SW 1271 (cell line): ENCODE results near the gene PACSIN1.
"Not testable (repeated sequence)": the region's sequence is repeated elsewhere in the genome, so short reads cannot be mapped to it uniquely, and the experiment has no call there.

Source experiments
- DNase-seq, 2 experiments: peaks; one replicate each; lab custom pipeline; 2025; lab: John Stamatoyannopoulos, UW

PACSIN1 gene

DNA sequence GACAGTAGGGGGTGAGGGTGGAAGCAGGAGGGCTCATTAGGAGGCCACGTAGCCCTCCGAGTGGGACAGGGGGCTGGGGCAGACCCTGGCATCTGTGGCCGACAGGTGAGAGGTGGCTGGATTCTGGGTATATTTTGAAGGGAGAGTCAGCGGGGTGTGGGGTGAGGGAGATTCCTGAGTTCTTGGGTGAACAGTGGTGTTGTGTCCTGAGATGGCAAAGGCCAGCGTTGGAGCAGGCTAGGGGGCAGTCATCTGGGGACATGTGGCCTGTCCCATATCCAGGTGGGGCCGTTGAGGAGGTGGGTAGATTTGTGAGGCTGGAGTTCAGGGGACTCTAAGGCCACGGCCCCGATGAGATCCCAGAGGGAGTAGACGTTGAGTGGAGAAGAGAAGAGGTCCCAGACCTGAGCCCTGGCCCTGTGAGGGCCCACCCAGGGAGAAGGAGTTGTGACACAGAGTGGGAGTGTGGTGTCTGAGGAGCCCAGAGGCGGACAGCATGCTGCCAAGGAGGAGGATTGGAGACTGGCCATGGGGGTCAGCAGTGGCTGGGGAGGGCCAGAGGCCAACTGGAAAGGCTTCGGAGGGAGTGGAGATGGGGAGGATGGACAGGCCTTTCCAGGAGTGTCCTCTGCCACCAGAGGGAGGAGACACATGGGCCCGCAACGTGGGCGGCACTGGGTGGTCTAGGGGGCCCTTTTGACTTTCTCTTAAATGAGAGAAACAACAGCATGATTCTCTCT lies 19.6 kb downstream of the PACSIN1 start:
- DNase-seq, result no peak

DNA sequence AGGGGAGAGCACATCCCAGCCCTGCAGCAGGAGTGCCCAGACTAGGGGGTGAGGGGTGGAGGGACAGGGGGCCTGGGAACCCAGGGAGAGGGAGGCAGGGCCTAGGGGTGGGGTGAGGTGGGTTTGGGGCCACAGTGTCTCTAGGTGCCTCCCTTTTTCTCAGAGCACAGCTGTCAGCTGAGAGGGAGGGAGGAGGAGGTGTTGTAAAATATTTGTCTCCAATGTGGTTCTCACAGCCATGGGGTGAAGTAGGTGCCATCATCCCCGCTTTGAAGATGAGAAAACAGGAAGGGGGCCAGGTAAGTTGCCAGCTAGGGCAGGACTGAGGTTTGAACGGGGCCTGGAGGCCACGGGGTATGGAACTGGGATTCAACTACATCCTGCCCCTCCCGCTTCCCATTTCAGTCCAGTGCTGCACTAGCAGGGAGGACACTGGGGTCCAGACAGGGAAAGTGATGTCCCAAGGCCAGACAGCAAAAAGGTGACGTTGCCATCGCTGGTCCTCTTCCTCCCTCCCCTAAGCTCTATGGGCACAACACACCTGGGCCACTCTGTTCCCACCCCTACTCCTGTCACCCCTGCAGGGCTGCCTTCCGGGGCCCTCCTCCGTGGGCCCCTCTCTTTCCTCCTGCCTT lies 20.3 kb downstream of the PACSIN1 start:
- DNase-seq, result no peak

DNA sequence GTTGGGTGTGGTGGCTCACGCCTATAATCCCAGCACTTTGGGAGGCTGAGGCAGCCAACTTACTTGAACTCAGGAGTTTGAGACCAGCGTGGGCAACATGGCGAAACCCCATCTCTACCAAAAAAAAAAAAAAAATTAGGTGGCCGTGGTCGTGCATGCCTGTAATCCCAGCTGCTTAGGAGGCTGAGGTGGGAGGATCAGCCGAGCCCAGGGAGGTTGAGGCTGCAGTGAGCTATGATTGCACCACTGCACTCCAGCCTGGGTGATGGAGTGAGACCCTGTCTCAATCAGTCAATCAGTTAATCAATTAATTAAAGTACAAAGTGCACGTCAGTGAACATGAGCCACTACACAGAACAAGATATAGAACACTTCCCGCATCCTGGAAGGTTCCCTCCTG lies 21.0 kb downstream of the PACSIN1 start:
- DNase-seq, result not testable (repeated sequence)

DNA sequence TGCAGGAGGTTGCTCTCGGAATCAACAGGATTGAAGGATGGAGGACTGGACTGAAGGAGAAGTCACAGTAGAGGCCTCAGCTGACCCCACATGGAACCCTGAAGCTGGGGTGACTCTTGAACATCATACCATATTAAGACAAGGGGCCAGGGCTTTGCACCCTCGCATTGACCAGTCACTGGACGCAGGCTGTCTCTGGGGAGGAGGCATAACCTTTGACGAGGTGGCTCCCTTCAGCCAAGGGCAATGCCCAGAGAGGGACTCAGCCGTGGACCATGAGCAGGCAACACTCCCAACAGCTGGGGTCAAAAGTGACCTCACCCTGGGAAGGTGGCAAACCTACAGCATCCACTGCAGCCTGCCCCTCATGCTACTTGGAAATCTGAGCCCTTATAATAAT lies 21.7 kb downstream of the PACSIN1 start:
- no peak for DNase-seq

DNA sequence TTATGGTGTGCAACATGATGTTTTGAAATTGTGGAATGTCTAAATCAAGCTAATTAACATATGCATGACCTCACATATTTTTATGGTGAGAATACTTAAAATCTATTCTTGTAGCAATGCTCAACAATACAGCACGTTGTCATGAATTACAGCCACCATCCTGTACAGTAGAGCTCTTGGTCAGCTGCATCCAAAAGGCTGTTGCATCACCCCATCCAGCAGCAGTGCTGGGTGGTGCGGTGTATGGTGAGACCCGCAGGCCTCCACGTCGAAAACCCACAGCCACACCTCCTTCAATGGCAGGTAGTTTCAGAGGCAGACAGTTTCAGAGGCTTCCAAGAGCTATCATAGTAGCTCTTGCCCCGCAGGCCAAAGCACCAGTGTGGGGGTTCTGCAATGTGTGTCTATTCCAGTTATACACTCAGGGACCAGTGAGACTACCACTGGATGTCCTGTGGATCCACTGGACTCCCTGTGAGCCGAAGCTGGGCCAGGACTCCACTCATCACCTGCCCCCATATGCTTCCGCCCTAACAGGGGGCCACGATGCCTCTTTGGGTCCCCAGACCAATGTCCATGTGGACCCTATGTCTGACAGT lies 23.4 kb downstream of the PACSIN1 start:
- no peak for DNase-seq

DNA sequence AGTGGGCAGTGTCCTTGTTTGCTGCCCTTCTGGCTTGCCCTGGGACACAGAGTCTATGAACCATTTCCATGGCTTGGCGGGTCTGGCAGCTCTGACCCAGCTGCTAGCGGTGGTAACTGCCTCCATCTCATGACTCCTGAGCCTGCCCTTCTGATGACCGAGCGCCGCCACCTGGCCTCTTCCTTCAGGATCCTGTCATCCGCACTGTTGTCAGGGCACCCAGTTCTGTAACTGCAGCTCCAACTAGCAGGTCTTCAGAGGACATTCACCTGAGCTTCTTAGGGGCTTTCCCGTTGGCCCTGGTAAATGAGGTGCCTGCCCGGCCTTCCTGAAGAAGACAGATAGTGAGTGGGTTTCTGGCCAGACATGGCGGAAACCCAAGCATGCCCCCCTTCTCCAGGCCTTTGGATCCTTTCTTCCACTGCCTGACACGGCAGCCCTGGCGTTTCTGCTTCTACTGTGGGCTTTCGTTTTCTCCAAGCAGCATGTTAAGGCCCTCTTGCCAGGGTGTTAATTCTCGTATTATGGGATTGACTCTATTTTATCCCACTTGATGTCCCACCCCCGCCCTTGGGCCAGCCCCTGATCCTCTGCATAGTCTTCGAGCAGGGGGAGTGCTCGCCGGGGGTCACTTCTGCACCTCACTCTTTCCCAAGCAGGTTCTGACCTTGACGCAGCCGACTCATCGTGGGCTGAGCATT lies 24.7 kb downstream of the PACSIN1 start:
- no peak for DNase-seq

DNA sequence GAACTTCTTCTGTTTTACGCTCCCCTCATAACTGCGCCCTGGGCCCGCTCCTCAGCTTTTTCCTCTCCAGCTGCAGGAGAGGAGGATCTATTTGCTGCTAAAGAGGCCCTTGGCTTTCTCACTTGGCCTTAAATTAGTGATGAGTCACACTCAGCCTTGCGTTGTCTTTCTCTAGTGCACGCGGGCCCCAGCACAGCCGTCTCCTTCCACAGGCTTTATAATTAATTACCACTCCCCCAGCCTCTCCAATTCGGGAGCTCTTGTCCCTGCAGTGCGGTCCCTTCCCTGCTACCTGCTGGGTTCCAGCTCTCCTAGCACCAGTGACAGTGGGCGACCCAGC lies 25.2 kb downstream of the PACSIN1 start:
- no peak for DNase-seq

DNA sequence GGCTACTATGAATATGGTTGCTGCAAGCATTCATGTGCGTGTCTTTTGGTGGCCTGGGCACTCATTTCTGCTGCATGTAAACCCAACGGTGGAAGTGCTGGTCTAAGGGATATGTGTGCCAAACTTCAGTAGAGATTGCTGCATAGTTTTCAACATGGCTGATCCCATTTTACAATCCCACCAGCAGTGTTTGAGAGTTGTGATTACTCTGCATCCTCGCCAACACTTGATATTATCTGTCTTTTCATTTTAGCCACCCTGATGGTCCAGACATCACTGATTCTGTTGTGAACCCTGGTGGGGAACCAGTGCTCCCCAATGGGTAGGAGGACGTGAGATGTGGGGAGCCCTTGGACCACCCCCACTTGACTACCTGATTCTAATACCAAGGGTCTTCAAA lies 27.5 kb downstream of the PACSIN1 start:
- no peak for DNase-seq

DNA sequence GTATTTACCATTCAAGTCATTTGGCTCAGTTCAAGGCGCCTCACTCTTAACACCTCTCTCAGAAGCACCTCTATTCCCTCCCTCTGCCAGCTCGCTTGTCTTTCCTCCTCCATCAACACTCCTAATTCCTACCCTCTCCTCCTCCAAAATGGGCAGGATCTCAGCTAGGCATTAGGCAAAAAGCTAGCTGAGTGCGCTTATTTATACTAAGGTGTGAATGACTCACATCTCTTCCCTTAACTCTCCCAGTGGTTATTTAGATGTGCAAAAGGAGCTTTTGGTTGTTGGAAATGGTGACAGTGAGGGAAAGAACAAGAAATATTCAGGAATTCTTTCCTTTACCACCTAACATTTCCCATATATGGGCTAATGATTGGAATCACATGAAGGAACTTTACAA lies 29.1 kb downstream of the PACSIN1 start:
- DNase-seq, result no peak

DNA sequence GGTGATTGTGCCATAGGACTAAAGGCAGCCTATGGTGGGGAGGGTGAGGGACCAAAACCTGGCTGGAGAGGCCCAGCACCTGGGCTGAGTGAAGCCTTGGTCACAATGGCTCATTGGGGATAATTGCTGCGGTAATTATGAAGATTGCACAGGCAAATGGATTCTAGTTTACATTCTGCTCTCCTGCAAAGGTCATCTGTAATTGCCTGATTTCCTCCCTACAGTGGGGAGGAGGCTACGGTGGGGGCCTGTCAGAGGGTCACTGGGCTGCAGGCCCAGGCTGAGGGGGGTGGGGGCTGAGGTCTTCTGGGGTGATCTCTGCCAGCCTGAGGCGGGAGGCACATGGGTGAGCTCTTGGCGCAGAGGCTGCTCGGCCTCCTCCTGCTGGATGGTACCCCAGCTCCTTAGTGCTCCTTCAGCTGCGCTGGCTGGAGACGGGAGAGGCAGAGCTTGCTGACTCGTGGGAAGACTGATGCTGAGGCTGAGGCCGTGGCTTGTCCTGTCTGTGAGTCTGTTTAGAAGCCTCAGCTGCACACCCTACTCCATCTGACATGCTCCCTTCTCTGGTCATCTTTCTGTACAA lies 30.3 kb downstream of the PACSIN1 start:
- DNase-seq, result no peak

DNA sequence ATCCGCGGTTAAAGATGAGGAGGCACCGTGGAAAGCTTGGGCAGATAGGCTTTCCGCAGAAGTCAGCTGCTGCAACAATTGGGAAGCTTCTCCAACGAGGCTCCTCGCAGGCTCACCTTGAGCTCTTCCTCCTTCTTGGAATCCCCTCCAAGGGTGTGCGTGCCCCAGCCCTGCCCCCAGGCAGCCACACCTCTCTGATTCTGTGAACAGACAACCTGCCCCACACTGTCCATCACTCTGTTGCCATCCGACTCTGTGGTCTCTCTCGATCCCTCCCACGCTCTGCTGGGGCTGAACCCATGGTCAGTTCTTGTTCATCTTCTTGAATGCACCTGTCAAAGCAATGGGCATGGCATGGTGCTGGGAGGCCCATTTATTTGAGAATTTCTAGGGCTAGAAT lies 31.5 kb downstream of the PACSIN1 start:
- no peak for DNase-seq

DNA sequence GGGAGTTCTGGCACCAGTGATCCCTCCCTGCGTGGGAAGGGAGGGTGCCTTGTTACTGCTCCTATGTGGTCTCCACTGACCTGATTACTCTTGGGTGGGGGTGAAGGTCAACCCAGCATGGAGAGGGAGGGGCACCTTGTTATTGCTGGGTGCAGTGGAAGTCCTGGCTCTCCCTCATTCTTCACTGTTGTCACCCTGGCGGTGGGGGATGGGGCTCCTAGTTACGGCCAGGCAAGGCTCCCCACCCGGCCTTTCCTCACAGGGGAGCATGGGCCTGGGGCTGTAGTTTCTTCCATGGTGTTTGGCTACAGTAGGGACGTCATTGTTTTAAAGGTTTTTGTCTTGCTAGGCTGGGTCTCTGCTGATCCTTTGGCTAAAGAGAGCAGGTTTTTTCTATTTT lies 40.8 kb downstream of the PACSIN1 start:
- DNase-seq, result no peak

DNA sequence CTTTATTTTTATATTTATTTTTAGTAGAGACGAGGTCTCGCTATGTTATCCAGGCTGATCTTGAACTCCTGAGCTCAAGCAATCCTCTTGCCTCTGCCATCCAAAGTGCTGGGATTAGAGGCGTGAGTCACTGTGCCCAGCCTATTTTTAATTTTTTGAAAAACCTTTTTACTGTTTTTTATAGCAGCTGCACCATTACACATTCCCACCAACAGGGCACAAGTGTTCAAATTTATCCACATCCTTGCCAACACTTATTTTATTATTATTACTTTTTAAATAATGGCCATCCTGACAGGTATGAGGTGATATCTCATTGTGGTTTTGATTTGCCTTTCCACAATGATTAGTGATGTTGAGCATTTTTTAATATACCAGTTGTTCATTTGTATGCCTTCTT lies 42.5 kb downstream of the PACSIN1 start:
- no peak for DNase-seq

DNA sequence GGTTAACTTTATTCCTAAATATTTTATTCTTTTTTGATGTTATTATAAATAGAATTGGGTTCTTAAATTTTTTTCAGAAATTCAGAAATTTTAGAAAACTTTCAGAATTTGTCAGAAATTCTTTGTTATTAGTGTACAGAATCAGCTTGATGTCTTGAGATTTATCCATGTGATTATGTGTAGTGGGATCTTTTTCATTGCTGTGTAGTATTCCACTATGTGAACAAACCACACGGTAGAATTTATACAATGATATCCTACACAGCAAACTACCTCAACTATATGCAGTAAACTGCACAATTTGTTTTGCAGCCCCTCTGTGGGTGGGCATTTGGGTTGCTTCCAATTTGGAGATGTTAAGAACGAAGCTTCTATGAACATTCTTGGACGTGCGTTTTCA lies 43.9 kb downstream of the PACSIN1 start:
- no peak for DNase-seq

DNA sequence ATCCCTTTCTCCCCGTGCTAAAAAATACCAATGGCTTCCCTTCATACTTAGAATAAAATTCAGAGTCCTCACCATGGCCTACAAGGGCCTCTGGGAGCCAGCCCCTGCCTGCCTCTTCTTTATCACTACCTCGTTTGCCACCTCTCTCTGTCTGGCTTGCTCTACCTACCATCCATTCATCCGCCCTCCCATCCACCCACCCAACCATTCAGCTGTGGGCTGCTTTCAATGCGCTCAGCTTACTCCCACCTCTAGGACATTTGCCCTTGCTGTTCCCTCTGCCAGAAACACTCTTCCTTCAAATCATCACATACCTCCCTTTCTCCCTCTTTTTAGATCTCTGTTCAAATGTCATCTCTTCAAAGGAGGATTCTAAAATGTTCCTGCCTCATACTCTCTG lies 44.4 kb downstream of the PACSIN1 start:
- DNase-seq, result no peak

DNA sequence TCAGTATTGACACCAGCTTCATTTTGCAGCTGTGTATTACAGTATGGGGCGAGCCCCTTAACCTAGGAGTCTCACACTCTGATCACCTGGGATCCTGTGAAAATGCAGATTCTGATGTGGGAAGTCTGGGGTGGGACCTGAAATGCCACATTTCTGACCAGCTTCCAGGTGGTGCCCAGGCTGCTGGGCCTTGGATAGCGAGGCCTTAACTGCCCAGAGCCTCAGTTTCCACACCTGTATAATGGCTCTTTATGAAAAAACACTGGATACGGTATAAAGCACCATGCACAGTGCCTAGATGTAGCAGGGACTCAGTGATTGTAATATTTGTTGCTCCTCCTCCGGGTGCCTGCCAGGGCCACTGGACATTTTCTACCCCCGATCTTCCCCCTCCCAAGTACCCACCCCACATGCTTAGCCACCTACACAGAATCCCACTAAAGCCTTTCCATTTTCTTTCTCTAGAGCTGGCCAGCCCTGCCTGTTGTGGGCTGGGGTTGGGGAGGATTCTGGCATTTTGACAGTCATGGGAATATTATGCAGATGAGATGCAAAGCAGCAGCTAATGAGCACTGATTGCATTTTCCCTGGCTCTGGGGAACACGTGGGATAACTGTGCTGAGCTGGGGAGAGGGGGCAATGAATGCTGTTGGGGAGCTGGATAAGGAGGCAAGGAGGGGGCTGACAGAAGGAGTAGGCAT lies 45.5 kb downstream of the PACSIN1 start:
- no peak for DNase-seq

DNA sequence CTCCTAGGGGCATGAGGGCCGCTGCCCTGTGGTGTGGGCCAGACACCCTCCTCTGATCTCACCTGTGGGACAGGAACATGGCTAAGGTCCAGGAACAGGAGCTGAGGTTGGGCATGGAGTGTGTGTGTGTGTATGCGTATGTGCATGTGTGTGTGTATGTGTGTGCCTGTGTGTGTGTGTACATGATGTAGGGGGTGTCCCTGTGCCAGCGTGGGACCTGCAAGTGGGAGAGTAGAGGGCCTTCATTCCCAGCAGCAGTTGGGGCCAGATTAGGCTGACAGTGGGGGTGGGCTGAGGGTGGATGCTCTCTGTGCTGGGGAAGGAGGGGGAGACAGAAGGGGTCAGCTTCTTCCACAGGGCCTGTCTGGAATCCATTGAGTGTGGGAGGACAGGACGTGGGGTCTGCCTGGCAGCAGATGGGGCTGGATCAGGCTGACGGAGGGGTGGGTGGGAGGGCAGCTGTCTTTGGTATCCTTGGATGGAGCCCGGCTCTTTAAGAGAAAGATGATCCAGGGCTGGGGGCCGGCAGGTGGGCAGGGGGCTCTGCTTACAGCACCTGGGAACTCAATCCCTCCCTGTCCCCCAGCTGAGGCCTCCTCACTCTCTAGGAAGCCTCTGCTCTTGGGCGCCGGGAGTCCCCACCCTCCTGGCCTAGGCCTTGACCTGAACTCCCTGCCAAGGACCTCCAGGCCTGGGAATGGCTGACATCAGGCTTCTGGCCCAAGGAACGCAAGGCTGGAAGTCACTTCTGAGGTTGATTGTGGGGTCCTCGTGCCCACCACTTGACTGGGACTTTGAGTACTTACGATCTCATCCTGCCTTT lies 46.2 kb downstream of the PACSIN1 start:
- DNase-seq, result no peak

DNA sequence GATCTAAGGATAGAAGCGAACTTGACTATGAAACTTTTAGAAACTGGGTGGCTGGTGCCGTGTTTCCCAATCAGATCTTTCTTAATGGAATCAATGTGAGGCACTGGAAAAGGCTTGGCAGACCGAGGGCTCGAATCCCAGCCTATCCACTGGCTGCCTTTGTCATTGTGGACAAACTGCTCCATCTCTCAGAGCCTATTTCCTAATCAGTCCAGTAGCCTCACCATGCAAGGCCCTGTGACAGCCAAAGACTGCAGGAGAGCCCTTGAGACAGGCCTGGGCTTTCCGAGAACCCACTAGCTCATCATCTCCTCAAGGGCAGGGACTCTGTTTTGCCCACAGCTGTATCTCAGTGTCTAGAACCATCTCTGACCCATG lies 46.9 kb downstream of the PACSIN1 start:
- DNase-seq, result no peak

DNA sequence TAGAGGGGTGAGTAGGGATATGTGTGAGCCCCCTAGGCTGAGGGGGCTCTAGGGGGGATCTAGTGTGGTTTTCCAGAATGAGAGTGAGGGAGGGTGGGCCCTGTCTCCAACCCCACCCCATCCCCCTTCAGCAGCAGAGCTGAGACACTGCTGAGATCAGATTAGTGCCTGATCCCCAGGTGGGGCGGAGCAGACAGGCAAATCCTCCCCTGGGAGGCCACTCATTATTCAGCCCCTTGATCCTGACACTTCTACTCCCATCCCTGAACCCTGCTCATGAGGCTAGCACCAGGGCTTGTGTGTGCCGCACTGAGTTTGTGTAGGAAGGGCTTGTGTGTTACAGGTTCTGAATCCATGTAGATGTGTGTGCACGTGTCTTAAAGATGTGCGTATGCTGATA lies 47.8 kb downstream of the PACSIN1 start:
- no peak for DNase-seq

DNA sequence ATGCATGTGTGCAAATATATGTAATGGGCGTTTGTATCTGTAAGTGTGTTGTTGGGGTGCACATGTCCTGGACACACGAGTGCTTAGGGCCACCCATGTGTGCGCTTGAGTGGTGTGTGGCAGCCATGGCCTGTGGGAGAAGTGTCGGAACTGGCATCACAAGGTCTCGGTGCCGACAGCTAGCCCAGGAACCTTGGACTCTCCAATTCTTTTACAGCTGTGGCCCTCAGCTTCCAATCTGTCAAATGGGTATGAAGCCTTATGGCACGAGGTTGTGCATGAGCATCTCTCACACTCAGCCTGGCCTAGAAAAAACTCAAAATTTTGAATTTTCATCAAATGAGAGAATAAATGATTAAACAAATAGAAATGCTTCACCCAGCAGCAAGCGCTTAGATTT lies 48.2 kb downstream of the PACSIN1 start:
- no peak for DNase-seq
